SJCRH30 (cell line): ENCODE measurements around the gene METTL4. TPM values are rescaled to one million over a fixed set of nuclear protein-coding genes. Genes with fewer than 3 reads are reported as not detected.

Experiments
- DNase-seq, 2 experiments: peaks; one replicate each; pipeline ENCODE4 v3.0.0-alpha.2; 2015 to 2020
- H3K27ac ChIP-seq: fragments of 250-450 bp; sonication (Bioruptor Pico); 2 replicates; pipeline ENCODE4 v1.5.1; 2020; ENCODE audit warnings: mild to moderate bottlenecking, moderate library complexity
- H3K27me3 ChIP-seq: fragments of 250-450 bp; sonication (Bioruptor Pico); 2 replicates; pipeline ENCODE4 v1.5.1; 2020; ENCODE audit warnings: mild to moderate bottlenecking, moderate library complexity
- H3K36me3 ChIP-seq: fragments of 250-450 bp; sonication (Bioruptor Pico); 2 replicates; pipeline ENCODE4 v1.5.1; 2020; ENCODE audit warnings: mild to moderate bottlenecking, moderate library complexity
- H3K4me1 ChIP-seq: fragments of 250-450 bp; sonication (Bioruptor Pico); 2 replicates; pipeline ENCODE4 v1.5.1; 2020; ENCODE audit warnings: mild to moderate bottlenecking, moderate library complexity
- H3K4me3 ChIP-seq: fragments of 250-450 bp; sonication (Bioruptor Pico); 2 replicates; pipeline ENCODE4 v1.5.1; 2020; ENCODE audit warnings: mild to moderate bottlenecking, moderate library complexity
- H3K9me3 ChIP-seq: fragments of 250-450 bp; sonication (Bioruptor Pico); replicated peaks from 2 replicates; pipeline ENCODE4 v1.5.1; 2020; ENCODE audit warnings: mild to moderate bottlenecking, moderate library complexity
- total RNA-seq: library from RNA; depleted of rRNA; stranded (reverse); fragments of >200 nt; shearing (Covaris generic); gene quantifications from 2 replicates; pipeline ENCODE4 v1.2.3, GENCODE V29; 2014

The METTL4 gene
- total RNA-seq, 1 experiment from 2014 or later = 15.6 TPM

DNA sequence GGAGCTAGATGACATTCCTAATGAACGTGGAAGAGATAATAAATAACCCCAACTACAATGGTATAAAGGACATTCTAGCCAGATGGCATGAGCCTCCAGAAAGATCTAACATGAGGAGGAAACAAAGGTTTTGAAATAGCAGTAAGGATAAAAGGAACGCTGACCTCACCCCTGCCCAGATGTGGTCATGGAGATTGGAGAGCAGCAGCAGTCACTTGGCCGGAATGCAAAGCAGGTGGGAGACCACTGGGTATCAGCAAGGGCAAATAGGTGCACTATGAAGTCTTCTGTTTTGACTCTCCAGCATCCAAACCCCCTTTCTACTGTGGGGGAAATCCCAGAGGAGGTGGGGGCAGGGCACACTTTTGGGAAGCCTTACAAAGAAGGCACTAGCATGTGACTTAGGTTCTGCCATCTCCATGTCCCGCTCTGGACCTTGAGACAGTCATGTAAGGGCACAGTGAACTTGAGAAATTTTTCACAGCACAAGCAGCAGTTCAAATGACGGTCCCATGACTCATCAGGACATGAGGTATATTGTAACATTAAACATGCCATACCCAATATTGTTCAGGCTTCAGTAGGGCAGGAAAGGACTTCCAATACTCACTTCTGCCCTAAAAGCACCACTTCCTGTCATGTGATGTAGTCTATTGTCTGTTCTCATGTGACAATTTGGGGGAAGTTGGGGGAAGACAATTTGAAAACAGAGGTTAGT lies 55.2 kb downstream of the METTL4 start:
- H3K36me3 ChIP-seq = no peaks in the 10 kb centered on the region
- peak; percentile 27 to 44 for DNase-seq

DNA sequence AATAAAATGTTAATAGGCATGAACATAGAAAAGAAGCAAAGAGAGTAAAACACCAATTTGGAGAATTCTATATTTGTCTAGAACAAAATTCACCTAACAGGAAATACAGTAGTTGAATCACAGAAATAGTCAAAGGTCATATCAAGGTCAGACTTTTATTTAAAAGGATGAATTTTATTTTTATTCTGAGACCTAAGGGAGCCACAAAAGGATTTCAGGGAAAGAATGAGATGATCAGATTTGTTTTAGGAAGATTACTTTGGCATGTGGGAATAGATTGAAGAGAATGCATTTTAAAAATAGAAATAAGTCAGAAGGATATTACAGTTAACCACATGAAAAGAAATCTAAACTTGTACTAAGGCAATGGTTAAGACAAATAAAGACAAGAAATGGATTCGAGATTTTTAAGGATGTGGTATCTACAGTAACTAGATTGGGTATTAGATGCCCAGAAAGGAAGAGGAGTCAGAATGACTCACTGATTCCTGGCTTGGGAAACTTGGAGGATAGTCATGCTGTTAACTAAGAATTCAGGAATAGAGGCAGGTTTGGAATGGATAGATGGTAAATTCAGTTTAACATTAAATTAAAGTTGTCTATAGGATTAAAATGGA lies 56.0 kb downstream of the METTL4 start:
- H3K27ac ChIP-seq = peak overlapping the region; percentile 33
- no peak overlapping the region for H3K4me3 ChIP-seq
- H3K9me3 ChIP-seq = no peaks in the 10 kb centered on the region
- H3K4me1 ChIP-seq = peaks cover 22% of the 10 kb centered on the region
- no peaks in the 10 kb centered on the region for H3K27me3 ChIP-seq
- H3K36me3 ChIP-seq = no peaks in the 10 kb centered on the region
- no peak for DNase-seq

More for the DNA sequence above, 55.2 kb downstream of the METTL4 start:
- H3K9me3 ChIP-seq = no peaks in the 10 kb centered on the region
- peaks cover 22% of the 10 kb centered on the region for H3K4me1 ChIP-seq
- H3K27me3 ChIP-seq = no peaks in the 10 kb centered on the region
- no peak overlapping the region for H3K4me3 ChIP-seq
- peak overlapping the region; percentile 33 for H3K27ac ChIP-seq

DNA sequence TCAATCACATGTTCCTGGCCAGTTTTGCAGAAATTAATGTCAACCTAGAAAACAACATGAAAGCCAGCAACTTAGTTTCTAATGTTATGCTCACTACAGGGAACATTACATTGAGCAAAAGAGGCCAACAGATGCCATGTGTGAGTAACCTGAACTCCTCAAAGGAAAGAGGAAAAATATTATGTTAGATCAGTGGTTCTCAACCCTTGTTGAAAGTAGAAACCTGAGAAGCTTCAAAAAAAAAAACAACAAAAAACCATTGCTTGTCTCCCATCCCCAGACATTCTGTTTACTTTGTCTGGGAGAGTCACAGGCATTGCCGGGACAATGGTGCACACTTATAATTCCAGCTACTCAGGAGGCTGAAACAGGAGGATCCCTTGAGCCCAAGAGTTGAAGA lies 57.7 kb downstream of the METTL4 start:
- DNase-seq = peak; percentile 9 to 57
- Histone ChIP-seq H3K36me3 (no peaks in the 10 kb centered on the region), H3K4me1 (peaks cover 22% of the 10 kb centered on the region), H3K27me3 (no peaks in the 10 kb centered on the region), H3K4me3 (no peak overlapping the region), H3K9me3 (no peaks in the 10 kb centered on the region), H3K27ac (no peak overlapping the region)

DNA sequence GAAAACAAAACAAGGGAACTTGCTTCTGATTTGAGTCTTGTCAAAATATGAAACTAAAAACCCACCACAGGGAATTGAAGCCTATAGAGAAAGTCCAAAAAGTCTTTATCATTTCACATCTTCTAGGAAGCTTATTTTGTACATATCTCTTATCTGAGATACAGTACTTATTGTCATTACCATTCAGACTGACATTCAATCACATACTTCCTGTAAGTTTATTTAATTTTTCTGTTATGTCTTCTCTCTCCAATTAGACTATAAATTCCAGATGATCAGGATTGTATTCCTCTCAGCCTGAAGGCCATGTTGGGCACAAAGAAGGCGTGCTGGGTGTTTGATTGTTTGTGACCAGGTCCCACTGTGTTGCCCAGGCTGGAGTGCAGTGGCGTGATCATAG lies 59.2 kb downstream of the METTL4 start:
- Histone ChIP-seq H3K27me3 (no peaks in the 10 kb centered on the region), H3K36me3 (no peaks in the 10 kb centered on the region), H3K4me3 (no peak overlapping the region), H3K9me3 (no peaks in the 10 kb centered on the region), H3K27ac (no peak overlapping the region), H3K4me1 (peaks cover 22% of the 10 kb centered on the region)
- no peak for DNase-seq

DNA sequence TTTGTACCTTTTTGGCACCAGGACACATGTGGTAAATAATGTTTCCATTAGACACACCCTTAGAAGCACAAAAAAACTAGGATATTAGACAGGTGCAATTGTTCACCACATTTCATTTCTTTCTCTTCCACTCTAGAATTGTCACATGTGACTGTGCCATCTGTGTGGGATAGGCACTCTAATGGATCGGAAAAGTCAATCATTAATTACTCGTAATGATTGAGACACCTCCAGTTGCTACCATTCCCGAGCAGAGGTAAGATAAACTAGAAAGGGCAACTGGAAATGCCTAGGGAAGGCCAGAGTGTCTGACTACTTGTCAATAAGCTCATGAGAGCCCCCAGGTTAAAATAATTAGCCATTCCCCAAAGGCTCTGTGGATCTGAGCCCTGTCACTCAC lies 59.9 kb downstream of the METTL4 start:
- Histone ChIP-seq H3K36me3 (no peaks in the 10 kb centered on the region), H3K9me3 (no peaks in the 10 kb centered on the region), H3K27ac (no peak overlapping the region), H3K4me3 (no peak overlapping the region), H3K4me1 (peaks cover 18% of the 10 kb centered on the region), H3K27me3 (no peaks in the 10 kb centered on the region)
- DNase-seq = no peak

DNA sequence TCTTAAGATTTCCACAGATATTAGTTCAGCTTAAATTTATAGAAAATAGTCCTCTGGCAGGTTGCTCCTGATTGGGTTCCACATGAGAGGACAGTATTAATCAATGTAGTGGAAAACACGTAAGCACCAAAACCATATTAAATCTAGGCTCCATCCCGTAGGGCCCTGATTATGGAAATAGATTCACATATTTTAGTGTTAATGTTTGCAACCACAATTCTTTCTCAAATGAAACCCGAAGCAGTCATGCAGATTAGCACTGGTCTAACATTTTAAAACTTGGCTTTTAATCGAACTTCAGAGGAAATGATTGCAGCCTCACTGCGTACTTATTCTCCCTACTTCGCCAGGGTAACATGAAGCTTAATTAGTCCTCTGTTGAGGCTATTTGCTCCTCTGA lies 60.9 kb downstream of the METTL4 start:
- Histone ChIP-seq H3K27me3 (no peaks in the 10 kb centered on the region), H3K36me3 (no peaks in the 10 kb centered on the region), H3K4me1 (peaks cover 9% of the 10 kb centered on the region), H3K9me3 (no peaks in the 10 kb centered on the region), H3K4me3 (no peak overlapping the region), H3K27ac (no peak overlapping the region)
- no peak for DNase-seq

DNA sequence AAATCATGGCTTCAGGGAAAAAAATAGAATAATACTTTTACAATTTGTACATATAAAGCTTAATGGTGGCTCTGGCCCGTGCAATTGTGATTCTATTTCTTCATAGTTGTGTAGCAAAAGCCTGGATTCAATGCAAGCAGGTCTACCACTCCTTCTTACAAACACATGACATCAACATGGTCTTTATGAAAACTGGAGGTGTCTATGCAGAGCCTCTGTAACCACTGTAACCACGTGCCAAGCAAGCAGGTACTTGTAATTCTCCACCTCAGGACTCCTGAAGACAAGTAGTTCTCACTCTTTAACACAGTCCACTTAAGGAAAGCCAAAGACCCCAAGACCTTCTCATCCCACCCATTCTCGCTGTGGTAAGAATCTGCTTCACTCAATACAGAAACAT lies 62.6 kb downstream of the METTL4 start:
- Histone ChIP-seq H3K9me3 (no peaks in the 10 kb centered on the region), H3K36me3 (no peaks in the 10 kb centered on the region), H3K4me3 (no peak overlapping the region), H3K4me1 (peaks cover 5% of the 10 kb centered on the region; the same call in 1 of the 2 replicates), H3K27ac (no peak overlapping the region), H3K27me3 (no peaks in the 10 kb centered on the region)
- no peak for DNase-seq

DNA sequence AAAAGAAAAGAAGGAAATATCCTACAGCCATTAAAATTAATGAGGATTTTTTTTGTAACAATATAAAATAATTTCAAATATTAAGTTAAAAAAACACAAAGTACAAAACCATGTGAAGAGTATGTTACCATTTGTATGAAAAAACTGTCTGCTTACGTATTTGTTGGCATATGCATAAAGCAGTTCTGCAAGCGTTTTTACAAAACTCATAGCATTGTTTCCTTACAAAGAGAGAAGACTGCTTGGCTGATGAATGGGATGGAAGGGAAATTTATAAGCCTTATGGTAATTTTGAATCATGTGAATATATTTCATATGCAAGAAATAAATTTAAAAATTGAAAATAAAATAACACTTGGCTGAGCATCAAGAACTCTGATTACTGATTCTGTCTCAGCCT lies 63.1 kb downstream of the METTL4 start:
- no peak overlapping the region for H3K4me3 ChIP-seq
- H3K27ac ChIP-seq = no peak overlapping the region

DNA sequence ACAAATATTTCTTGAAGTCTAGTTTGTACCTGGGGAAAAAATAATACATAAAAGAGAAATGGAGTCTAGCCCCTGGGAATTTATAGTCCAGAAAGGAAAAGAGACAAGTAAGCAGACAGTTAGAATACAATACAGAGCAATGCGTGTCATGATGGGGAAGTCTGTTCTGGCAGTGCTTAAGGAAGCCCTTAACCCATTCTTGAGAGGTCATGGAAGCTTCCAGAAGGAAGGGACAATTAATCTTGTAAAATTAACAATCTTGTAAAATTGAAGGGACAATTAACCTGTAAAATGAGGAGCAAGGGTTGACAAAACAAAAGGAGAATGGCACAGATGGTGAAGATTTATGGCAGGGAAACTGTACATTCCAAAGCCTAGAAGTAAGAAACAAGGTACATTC lies 66.7 kb downstream of the METTL4 start:
- no peak for DNase-seq
- H3K36me3 ChIP-seq = no peaks in the 10 kb centered on the region

More for the DNA sequence above, 63.1 kb downstream of the METTL4 start:
- no peak for DNase-seq
- no peaks in the 10 kb centered on the region for H3K27me3 ChIP-seq
- H3K36me3 ChIP-seq = no peaks in the 10 kb centered on the region
- no peaks in the 10 kb centered on the region for H3K9me3 ChIP-seq
- H3K4me1 ChIP-seq = peaks cover under 1% of the 10 kb centered on the region; the same call in 1 of the 2 replicates

DNA sequence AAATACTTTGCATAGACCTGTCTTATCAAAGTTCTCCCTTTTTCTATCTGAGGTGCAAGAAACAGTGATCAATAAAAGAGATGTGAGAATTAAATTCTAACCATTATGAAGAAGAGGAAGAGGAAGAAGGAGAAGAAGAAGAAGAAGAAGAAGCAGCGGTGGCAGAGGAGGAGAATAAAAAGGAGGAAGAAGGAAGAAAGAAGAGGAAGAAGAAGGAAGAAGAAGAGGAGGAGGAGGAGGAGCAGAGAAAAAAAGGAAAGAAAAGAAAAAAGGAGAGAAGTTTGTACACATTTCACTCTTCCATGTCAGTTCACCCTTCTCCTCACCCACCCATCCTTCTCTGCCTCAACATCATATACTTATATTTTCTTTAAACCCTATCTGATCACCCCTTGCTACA lies 68.4 kb downstream of the METTL4 start:
- DNase-seq = no peak
- Histone ChIP-seq H3K9me3 (no peaks in the 10 kb centered on the region), H3K27ac (no peak overlapping the region), H3K4me1 (no peaks in the 10 kb centered on the region), H3K4me3 (no peak overlapping the region), H3K36me3 (no peaks in the 10 kb centered on the region), H3K27me3 (no peaks in the 10 kb centered on the region)

More for the DNA sequence above, 66.7 kb downstream of the METTL4 start:
- no peaks in the 10 kb centered on the region for H3K4me1 ChIP-seq
- H3K4me3 ChIP-seq = no peak overlapping the region
- H3K27ac ChIP-seq = no peak overlapping the region
- H3K27me3 ChIP-seq = no peaks in the 10 kb centered on the region
- no peaks in the 10 kb centered on the region for H3K9me3 ChIP-seq

DNA sequence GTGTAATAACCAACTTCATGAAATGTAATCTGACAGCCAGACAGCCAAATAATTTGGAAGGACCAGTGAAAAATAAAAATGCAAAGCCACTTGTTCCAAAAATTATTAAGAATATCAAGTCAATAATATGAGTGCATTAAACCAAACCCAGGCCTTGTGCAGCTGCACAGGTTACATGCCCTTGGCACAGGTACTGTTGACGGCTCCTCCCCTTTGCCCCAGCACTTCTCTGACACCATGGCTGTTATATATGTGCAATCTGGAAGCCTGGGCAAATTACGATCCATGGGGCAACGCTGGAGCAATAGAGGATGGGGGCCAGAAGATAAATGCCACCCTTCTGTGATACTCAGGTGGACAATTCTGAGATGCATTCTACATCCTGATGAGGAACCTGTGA lies 68.9 kb downstream of the METTL4 start:
- Histone ChIP-seq H3K4me1 (no peaks in the 10 kb centered on the region), H3K4me3 (no peak overlapping the region), H3K27me3 (no peaks in the 10 kb centered on the region), H3K27ac (no peak overlapping the region), H3K9me3 (no peaks in the 10 kb centered on the region), H3K36me3 (no peaks in the 10 kb centered on the region)
- DNase-seq = no peak

DNA sequence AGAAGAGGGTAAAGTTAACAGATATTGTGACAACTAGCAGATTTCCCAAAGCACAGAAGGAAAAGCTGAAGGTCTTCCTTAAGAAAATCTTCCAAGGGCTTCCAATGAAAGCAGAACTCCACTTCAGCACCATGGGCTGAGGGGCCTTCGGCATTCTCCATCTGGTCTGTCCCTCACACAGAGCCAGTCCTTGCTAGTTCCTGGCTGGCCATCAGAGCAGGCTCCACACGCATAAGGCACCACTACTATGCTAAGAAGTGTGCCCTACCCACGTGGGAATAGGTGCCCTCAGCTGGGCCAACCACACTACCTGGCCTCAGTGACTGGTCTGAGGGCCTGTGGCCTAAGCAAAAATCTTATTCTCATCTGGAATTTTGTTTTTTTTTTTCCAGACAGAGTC lies 73.5 kb downstream of the METTL4 start:
- no peaks in the 10 kb centered on the region for H3K4me1 ChIP-seq
- no peaks in the 10 kb centered on the region for H3K36me3 ChIP-seq
- no peak for DNase-seq
- no peaks in the 10 kb centered on the region for H3K9me3 ChIP-seq
- H3K4me3 ChIP-seq = no peak overlapping the region
- H3K27me3 ChIP-seq = no peaks in the 10 kb centered on the region
- H3K27ac ChIP-seq = no peak overlapping the region

DNA sequence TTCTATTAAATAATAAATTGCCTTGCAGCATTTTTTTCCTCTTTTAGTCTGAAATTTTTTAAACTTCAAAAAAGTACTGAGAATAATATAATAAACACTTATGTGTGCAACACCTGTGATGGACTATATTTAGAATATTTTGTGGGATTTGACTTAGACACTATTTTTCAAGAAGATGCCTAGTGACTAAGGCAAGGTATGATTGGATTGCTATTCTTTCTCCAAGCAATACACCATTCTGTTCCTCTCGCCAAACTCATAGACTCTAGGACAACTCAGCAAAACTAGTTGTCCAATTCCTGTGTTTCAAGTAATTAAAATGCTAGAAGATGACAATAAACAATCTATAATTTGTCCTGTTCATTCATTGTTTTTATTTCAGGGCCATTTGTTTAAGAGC lies 75.9 kb downstream of the METTL4 start:
- no peak for DNase-seq
- H3K9me3 ChIP-seq = no peaks in the 10 kb centered on the region

DNA sequence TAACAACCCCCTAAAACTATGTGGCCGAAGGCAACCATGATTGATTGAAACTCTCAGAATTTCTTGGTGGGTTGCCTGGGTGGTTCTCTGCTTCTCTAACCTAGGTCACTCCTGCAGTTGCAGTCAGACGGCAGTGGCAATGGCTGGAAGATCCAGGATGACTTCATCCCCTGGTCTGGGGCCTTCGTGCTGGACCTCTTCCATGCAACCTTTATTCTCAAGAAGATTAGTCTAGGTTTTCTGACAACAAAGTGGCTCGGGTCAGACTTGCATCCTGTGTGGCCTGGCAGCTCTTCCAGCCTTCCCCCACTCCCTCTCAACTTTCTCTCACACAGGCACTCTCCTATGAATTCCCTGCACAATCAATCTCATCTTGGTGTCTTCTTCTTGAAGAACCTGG lies 76.4 kb downstream of the METTL4 start:
- Histone ChIP-seq H3K36me3 (no peaks in the 10 kb centered on the region), H3K4me3 (no peak overlapping the region), H3K27me3 (no peaks in the 10 kb centered on the region), H3K9me3 (no peaks in the 10 kb centered on the region), H3K4me1 (no peaks in the 10 kb centered on the region), H3K27ac (no peak overlapping the region)
- DNase-seq = no peak

More for the DNA sequence above, 75.9 kb downstream of the METTL4 start:
- H3K27me3 ChIP-seq = no peaks in the 10 kb centered on the region
- H3K36me3 ChIP-seq = no peaks in the 10 kb centered on the region
- no peak overlapping the region for H3K27ac ChIP-seq
- no peaks in the 10 kb centered on the region for H3K4me1 ChIP-seq
- H3K4me3 ChIP-seq = no peak overlapping the region
